Activated T-cell treated with anti-CD3 and anti-CD28 coated beads for 48 hours (primary cell): ENCODE data around the gene SV2C.

Source experiments
- DNase-seq: peaks from one replicate; pipeline ENCODE4 v3.0.0-alpha.2; 2020; ENCODE audit warnings: low read depth

Gene SV2C

GRCh38 chr5:76104027-76104426 is 20.8 kb downstream of the SV2C start:
- no peak for DNase-seq

DNA sequence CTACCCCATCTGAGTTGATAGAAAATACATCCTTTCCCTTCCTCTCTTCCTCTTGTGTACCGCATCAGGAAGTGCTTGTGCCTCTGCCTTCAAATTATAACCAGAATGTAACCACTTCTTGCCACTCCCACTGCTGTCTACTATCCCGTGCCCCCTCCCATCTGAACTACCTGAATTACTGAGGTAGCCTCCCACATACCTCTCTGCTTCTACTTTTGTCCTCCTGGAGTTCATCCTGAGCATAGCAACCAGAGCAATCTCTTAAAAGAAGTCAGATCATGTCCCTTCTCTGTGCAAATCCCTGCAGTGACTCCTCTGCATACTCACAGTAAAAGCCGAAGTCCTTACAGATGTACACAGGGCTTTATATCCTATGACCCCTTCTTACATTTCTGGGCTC is 23.0 kb downstream of the SV2C start:
- DNase-seq = no peak

- no peak for DNase-seq
Observed at GRCh38 chr5:76111477-76112174, 28.4 kb downstream of the SV2C start.

- DNase-seq = no peak
Observed at GRCh38 chr5:76113103-76113502, 29.9 kb downstream of the SV2C start.

- DNase-seq = no peak
Observed at GRCh38 chr5:76114179-76114851, 31.1 kb downstream of the SV2C start.

DNA sequence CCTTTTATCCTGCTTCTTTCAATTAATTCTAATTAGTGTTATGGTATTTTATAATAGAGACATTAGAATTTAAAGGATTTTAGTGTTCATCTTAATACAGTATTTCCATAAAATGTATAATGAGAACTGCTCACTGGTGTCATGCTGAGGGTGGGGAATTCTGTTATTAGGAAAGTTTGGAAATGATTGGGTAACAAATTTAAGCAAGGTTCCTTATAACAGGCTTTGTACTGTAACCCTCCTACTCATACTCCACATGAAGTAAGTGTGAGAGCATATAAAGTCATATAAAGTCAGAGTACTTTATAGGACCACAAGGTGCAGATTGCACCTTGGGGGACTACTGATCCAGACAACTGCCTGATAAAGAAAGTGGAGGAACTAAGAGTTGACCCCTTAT is 42.2 kb downstream of the SV2C start:
- no peak for DNase-seq

DNA sequence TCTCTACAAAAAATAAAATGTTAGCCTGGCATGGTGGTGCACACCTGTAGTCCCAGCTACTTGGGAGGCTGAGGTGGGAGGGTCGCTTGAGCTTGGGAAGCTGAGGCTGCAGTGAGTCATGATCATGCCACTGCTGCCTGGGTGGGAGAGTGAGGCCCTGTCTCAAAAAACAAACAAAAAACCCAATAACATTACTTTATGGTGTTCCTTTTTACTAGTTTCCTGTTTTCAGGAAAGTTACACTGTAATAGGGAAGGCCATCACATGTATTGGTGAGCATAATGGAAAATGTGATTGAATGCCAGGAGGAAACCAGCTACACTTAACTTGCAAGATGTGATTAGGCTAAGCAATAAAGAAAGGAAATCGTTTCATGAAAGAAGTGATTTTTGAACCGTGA is 42.7 kb downstream of the SV2C start:
- no peak for DNase-seq

DNA sequence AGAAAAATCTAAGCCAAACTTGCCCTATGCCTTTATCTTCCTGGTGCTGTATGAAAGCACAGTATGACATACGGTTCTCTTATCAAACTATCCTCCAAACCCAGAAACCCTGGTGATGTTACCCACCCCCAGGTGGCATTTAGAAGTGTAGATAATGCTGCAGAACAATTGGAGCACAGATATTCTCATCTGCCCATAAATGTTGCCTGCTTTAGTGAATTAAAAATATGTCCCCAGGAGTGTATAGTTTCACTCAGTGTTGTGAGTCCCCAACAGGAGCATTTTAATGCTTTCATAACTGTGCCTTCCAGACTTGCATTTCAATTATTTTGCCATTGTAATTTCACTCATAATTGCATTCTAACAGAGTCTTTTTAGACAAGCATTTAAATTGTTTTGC is 50.8 kb downstream of the SV2C start:
- DNase-seq = no peak

DNA sequence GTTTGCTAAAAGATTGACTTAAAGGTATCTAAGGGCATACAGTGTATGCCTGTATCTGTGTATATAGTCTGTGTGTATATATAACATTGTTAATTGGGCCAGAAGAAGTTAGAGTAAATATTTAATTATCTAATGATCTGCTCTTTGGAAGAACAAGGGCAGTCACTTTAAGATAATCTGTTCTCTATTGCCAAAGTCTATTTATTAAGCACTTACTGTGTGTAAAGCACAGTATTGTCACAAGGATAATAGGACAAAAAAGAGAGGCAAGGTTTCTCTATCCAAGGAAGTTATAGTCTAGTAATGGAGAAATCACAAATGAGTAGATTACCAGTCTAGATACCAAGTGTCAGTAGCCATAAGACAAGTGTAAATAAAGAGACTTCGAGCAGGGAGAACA is 51.5 kb downstream of the SV2C start:
- no peak for DNase-seq

GRCh38 chr5:76137887-76138542 is 54.8 kb downstream of the SV2C start:
- no peak for DNase-seq

DNA sequence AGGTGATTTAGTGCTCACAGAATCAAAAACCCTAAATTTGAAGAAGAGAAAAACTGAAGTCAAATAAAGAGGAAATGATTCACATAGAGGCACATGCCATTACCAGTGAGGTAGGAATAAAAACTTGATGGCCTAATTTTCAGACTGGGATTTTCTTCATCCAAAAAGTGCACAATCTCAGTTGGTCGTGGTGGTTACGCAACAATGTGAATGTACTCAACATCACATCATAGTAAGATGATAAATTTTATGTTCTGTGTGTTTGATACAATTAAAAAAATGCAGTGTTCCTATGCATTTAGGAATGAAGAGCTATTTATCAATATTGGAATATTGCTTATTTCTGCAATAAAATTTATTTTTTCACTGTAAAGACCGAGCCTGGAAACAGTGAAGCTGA is 60.7 kb downstream of the SV2C start:
- DNase-seq = no peak

DNA sequence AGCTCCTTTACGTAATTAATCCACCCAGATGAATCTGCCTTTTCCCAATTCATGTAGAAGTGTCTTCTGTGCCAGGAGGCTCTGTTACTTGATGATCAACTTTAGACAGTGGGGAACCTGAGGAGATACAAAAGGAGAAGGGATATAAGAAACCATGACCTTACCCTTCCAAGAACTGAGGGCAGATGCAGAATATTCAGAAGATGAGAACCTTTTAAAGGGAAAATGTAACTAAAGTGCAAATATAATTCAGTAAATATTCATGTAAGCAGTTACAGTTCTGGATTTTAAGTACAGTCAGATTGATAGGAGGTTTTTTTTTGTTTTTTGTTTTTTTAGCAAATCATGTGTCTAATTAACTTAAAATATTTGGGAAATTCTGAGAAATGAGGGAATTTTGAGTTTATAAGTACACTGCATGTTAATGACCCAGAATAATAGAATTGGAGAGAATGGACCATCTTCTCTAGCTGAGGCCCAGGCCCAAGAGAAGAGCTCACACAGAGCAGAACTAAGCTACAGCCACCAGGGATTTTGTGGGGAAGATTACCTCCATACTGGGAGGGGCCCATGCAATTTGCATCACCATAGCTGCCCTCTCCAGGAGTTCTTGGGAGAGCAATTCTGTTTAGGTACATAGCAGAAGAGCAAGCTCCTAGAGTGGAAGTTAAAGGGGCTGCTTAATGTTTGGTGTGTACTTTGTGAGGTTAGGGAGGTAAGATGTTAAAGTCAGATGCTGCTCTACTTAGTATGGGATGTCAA is 61.5 kb downstream of the SV2C start:
- DNase-seq = no peak

DNA sequence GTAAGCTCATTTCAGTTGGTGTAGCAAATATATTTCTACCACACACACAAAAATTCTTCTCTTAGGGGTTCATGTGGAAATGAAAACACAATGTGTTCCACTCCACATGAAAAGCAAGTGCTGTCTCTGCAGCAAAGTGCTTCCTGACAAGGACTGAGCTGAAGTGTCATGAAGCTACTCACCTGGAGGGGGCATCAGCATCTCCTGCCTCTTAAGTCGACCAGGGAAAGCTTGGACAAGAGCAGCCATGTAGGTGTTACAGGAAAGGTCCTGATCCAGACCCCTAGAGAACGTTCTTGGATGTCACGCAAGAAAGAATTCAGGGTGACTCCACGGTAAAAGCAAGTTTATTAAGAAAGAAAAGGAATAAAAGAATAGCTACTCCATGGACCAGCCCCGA is 62.8 kb downstream of the SV2C start:
- no peak for DNase-seq

- no peak for DNase-seq
Observed at GRCh38 chr5:76149636-76150035, 66.5 kb downstream of the SV2C start.

DNA sequence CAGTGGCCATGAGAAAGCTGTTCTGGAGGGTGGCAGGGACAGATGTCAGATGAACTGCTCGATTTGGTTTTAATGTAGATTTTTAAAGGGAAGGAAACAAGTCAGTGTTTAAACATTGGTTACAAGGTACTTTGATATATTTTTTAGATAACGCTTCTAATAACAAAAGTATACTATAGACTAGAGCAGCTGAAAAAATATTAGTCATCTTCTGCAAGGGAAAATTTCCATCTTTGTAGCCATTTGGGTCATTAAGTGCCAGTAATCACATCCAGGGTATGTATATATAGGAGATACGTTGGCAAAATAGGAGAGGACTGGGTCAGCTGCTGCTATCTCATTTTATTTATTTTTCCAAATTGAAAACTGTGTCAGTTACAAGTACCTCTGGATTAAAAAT is 69.0 kb downstream of the SV2C start:
- DNase-seq = no peak

DNA sequence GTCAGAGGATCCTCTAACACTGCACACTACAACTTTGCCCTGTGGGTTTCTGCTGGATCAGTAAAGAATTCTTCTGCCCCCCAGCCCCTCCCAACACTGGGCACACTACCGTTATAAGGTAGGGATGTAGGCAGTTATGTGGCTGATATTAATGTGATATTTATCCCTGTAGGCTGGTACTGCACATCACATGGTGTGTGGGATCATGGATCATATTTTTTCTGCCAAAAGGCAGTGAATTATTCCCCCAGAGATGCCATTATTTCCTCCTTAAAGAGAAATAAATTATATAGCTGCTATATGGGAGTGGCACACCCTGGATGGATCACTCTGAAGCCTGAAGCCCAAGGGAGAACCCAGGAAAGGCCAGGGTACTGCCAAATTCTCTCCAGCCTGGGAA is 69.5 kb downstream of the SV2C start:
- DNase-seq = no peak

DNA sequence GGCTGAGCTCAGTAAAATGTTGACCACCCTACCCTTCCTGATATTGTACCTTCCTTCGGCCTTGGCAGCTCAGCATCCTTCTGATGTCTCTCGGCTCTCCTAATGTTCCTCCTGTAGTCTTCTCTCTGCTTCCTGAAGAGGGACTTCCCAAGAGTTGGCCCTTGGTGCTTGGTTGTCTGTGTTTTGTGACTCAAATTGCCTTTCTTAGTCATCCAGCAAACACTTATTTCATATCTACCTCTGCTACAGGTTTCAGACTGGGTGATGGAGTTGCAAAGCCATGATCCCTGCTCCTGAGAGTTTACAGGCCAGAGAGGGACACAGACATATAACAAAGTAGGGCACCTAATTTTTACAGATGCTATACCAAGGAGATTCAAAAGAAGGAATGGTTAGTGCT is 70.1 kb downstream of the SV2C start:
- DNase-seq = no peak

- DNase-seq = no peak
Observed at GRCh38 chr5:76154009-76154690, 71.0 kb downstream of the SV2C start.

- no peak for DNase-seq
Observed at GRCh38 chr5:76155536-76155935, 72.4 kb downstream of the SV2C start.

GRCh38 chr5:76162335-76162734 is 79.2 kb downstream of the SV2C start:
- no peak for DNase-seq

- no peak for DNase-seq
Observed at GRCh38 chr5:76163111-76163628, 80.0 kb downstream of the SV2C start.

DNA sequence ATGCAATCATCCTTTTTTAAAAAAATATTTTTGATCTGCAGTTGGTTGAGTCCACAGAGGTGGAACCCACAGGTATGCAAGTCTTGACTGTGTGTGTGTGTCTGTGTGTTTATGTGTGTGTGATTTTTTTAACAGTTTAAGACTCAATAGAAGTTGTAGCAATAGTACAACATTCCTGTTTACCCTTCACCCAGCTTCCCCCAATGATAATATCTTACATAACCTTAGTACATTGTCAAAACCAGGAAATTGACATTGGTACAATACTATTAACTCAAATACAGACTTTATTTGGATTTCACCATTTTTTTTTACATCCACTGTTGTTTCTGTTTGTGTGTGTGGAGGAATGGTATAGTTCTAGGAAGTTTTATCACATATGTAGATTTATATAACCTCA is 81.8 kb downstream of the SV2C start:
- no peak for DNase-seq
